HepG2 (cell line): ENCODE data around the gene KHK. TPM values are rescaled to one million over a fixed set of nuclear protein-coding genes. Genes with fewer than 3 reads are reported as not detected.
A peak's percentile ranks its signal among the peaks of the same experiment; 100 is the strongest.

Experiments used
- CBX5 ChIP-seq: sonication (generic); formaldehyde crosslinking; IDR thresholded peaks from 2 replicates; pipeline ENCODE4 v1.4.0; 2020; ENCODE audit warnings: missing genetic modification reagents, borderline replicate concordance
- ERF ChIP-seq: IDR thresholded peaks from 2 replicates; pipeline ENCODE4 v1.6.1; 2018; ENCODE audit warnings: missing biosample characterization, missing genetic modification reagents
- FOXA1 ChIP-seq, 2 experiments: fragments of 450-650 bp in 1 of 2; sonication (generic) in 1 of 2; formaldehyde crosslinking in 1 of 2; IDR thresholded peaks; 2 replicates each; pipeline versions ENCODE4 v1.4.0 to v1.6.1; 2016 to 2020; ENCODE audit warnings: missing genetic modification reagents in 1 of 2
- HMG20B ChIP-seq: conservative IDR thresholded peaks from 2 replicates; pipeline ENCODE4 v1.6.1; 2016; ENCODE audit warnings: missing genetic modification reagents, missing compliant biosample characterization
- KLF15 ChIP-seq: sonication (generic); formaldehyde crosslinking; IDR thresholded peaks from 2 replicates; pipeline ENCODE4 v1.8.1; 2023; ENCODE audit warnings: borderline replicate concordance, mild to moderate bottlenecking, inconsistent platforms, missing genetic modification reagents, mixed read lengths
- NFE2 ChIP-seq: sonication (generic); formaldehyde crosslinking; IDR thresholded peaks from 2 replicates; pipeline ENCODE4 v1.4.0; 2020; ENCODE audit warnings: missing genetic modification reagents
- TOPORS ChIP-seq: sonication (generic); formaldehyde crosslinking; IDR thresholded peaks from 2 replicates; pipeline ENCODE4 v1.8.0; 2023; ENCODE audit warnings: mild to moderate bottlenecking, missing genetic modification reagents
- ZFP36L2 ChIP-seq: sonication (generic); formaldehyde crosslinking; IDR thresholded peaks from 2 replicates; pipeline ENCODE4 v1.4.0; 2020; ENCODE audit warnings: missing genetic modification reagents
- ZFX ChIP-seq: sonication (generic); formaldehyde crosslinking; IDR thresholded peaks from 2 replicates; pipeline ENCODE4 v1.4.0; 2020; ENCODE audit warnings: mild to moderate bottlenecking, low read depth, missing genetic modification reagents, moderate library complexity
- ZNF24 ChIP-seq: fragments of 450-650 bp; IDR thresholded peaks from 2 replicates; pipeline ENCODE4 v1.6.1; 2017; ENCODE audit warnings: antibody characterized with exemption, mild to moderate bottlenecking
- ZNF577 ChIP-seq: sonication (generic); formaldehyde crosslinking; IDR thresholded peaks from 2 replicates; pipeline ENCODE4 v1.4.0; 2020; ENCODE audit warnings: mild to moderate bottlenecking, low read depth, missing genetic modification reagents, borderline replicate concordance
- ZNF616 ChIP-seq: sonication (generic); formaldehyde crosslinking; IDR thresholded peaks from 2 replicates; pipeline ENCODE4 v1.5.0; 2020; ENCODE audit warnings: low read depth, mild to moderate bottlenecking, missing genetic modification reagents
- ZNF781 ChIP-seq: sonication (generic); formaldehyde crosslinking; IDR thresholded peaks from 2 replicates; pipeline ENCODE4 v1.5.1; 2020; ENCODE audit warnings: borderline replicate concordance, mild to moderate bottlenecking, missing genetic modification reagents; ENCODE audit errors: not compliant biosample characterization
- polyA plus RNA-seq, 8 experiments: library from polyadenylated mRNA; depleted of rRNA in 3 of 8; stranded (reverse) in 7 of 8; unstranded in 1 of 8; fragments of >200 nt; fragmentation: Illumina TruSeq in 4 of 8; extraction: Trizol in 4 of 8; gene quantifications; 2 replicates each; pipeline versions ENCODE4 v1.2.1 to v1.2.3, GENCODE V29; 2011 to 2016; ENCODE audit warnings: low read depth in 4 of 8, missing spikeins in 1 of 8, mixed read lengths in 1 of 8; ENCODE audit not compliant: insufficient read depth in 1 of 8
- total RNA-seq, 5 experiments: library from RNA; depleted of rRNA; stranded (reverse); fragments of >200 nt; fragmentation: Illumina TruSeq; extraction: Trizol; gene quantifications; 2 replicates each; pipeline ENCODE4 v1.2.3, GENCODE V29; 2016; ENCODE audit warnings: low read depth in 1 of 5
- TF ChIP-seq, protein P1 (sequence below): sonication (generic); formaldehyde crosslinking; IDR thresholded peaks from 2 replicates; pipeline ENCODE4 v1.5.1; 2020; ENCODE audit warnings: missing genetic modification reagents, mild to moderate bottlenecking, borderline replicate concordance
- TF ChIP-seq, protein P2 (sequence below): sonication (generic); formaldehyde crosslinking; IDR thresholded peaks from 2 replicates; pipeline ENCODE4 v1.5.1; 2020; ENCODE audit warnings: mild to moderate bottlenecking, moderate library complexity, missing genetic modification reagents
- TF ChIP-seq, protein P3 (sequence below): IDR thresholded peaks from 2 replicates; pipeline ENCODE4 v1.6.1; 2016; ENCODE audit warnings: missing genetic modification reagents, missing compliant biosample characterization
- TF ChIP-seq, protein P4 (sequence below): sonication (generic); formaldehyde crosslinking; IDR thresholded peaks from 2 replicates; pipeline ENCODE4 v1.5.0; 2020; ENCODE audit warnings: mild to moderate bottlenecking, missing genetic modification reagents
- TF ChIP-seq, protein P5 (sequence below): sonication (generic); formaldehyde crosslinking; IDR thresholded peaks from 2 replicates; pipeline ENCODE4 v1.9.0; 2021; ENCODE audit warnings: missing genetic modification reagents, borderline replicate concordance

KHK gene
- total and polyA plus RNA-seq, 2 of the 13 experiments (the other 11 are each of a cell fraction or from before 2014, with no cell fraction given) = 40.9 to 99.2 TPM

DNA sequence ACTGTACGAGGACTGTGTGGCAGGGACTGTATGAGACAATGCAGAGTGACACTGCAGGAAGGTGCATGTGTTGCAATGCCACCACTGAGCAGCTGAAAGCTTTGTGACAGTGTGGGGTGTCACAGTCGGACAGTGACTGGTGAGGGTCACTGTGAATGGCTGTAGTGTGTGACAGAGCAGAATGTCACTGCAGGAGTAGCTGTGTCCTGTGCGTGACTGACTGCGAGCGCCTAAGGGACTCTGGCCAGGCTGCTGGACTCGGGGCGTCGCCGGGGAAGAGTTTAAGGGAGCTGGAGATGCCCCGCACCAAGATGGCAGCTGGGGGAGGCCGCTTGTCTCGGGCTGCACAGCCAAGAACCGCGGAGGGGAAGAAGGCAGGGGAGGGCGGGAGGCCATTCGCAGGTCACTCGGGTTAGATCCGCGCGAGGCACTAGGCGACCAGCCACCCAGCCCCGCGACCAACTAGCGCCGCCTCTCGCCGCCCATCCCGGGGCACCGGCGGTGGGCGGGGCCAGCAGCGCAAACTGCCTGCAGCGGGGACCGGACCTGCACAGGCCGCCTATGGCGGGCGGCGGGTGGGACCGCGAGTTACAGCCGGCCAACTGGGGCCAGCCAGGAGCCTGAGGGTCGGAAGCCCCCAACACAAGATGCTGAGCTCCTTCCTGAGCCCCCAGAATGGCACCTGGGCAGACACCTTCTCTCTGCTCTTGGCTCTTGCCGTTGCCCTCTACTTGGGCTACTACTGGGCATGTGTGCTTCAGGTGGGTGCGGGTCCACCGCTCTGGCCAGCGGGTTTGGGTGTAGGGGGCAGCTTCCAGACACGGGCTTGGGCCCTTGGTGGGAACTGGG lies 37.0 kb downstream of the KHK start, which contains the start of gene ABHD1 (continued):
- TF ChIP-seq, protein P1, sequence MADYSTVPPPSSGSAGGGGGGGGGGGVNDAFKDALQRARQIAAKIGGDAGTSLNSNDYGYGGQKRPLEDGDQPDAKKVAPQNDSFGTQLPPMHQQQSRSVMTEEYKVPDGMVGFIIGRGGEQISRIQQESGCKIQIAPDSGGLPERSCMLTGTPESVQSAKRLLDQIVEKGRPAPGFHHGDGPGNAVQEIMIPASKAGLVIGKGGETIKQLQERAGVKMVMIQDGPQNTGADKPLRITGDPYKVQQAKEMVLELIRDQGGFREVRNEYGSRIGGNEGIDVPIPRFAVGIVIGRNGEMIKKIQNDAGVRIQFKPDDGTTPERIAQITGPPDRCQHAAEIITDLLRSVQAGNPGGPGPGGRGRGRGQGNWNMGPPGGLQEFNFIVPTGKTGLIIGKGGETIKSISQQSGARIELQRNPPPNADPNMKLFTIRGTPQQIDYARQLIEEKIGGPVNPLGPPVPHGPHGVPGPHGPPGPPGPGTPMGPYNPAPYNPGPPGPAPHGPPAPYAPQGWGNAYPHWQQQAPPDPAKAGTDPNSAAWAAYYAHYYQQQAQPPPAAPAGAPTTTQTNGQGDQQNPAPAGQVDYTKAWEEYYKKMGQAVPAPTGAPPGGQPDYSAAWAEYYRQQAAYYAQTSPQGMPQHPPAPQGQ (CRISPR knock-in tag) = 0 out of 2 replicates have a peak, but pooled peaks have one; percentile 74
- TF ChIP-seq TOPORS (CRISPR knock-in tag) (no peak), ZNF577 (CRISPR knock-in tag) (no peak), FOXA1 (IDR thresholded peaks at IDR 0.05) (no peak), FOXA1 (CRISPR knock-in tag; IDR thresholded peaks at IDR 0.05) (no peak), ERF (CRISPR knock-in tag) (peak; percentile 76; the same call in 1 of the 2 replicates), ZNF616 (CRISPR knock-in tag) (no peak), HMG20B (CRISPR knock-in tag) (no peak), ZNF781 (CRISPR knock-in tag) (peak; percentile 52), ZFX (CRISPR knock-in tag) (peak; percentile 78), CBX5 (CRISPR knock-in tag) (no peak; the same call in 1 of the 2 replicates), ZFP36L2 (CRISPR knock-in tag) (no peak), NFE2 (CRISPR knock-in tag) (peak; percentile 63; the same call in 1 of the 2 replicates), ZNF24 (no peak), KLF15 (CRISPR knock-in tag) (no peak)
- TF ChIP-seq, protein P2, sequence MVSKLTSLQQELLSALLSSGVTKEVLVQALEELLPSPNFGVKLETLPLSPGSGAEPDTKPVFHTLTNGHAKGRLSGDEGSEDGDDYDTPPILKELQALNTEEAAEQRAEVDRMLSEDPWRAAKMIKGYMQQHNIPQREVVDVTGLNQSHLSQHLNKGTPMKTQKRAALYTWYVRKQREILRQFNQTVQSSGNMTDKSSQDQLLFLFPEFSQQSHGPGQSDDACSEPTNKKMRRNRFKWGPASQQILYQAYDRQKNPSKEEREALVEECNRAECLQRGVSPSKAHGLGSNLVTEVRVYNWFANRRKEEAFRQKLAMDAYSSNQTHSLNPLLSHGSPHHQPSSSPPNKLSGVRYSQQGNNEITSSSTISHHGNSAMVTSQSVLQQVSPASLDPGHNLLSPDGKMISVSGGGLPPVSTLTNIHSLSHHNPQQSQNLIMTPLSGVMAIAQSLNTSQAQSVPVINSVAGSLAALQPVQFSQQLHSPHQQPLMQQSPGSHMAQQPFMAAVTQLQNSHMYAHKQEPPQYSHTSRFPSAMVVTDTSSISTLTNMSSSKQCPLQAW (CRISPR knock-in tag) = peak; percentile 56; the same call in 1 of the 2 replicates
- TF ChIP-seq, protein P3, sequence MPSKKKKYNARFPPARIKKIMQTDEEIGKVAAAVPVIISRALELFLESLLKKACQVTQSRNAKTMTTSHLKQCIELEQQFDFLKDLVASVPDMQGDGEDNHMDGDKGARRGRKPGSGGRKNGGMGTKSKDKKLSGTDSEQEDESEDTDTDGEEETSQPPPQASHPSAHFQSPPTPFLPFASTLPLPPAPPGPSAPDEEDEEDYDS = peak; percentile 51; the same call in 1 of the 2 replicates
- TF ChIP-seq, protein P4, sequence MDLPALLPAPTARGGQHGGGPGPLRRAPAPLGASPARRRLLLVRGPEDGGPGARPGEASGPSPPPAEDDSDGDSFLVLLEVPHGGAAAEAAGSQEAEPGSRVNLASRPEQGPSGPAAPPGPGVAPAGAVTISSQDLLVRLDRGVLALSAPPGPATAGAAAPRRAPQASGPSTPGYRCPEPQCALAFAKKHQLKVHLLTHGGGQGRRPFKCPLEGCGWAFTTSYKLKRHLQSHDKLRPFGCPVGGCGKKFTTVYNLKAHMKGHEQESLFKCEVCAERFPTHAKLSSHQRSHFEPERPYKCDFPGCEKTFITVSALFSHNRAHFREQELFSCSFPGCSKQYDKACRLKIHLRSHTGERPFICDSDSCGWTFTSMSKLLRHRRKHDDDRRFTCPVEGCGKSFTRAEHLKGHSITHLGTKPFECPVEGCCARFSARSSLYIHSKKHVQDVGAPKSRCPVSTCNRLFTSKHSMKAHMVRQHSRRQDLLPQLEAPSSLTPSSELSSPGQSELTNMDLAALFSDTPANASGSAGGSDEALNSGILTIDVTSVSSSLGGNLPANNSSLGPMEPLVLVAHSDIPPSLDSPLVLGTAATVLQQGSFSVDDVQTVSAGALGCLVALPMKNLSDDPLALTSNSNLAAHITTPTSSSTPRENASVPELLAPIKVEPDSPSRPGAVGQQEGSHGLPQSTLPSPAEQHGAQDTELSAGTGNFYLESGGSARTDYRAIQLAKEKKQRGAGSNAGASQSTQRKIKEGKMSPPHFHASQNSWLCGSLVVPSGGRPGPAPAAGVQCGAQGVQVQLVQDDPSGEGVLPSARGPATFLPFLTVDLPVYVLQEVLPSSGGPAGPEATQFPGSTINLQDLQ (CRISPR knock-in tag) = peak; percentile 53; the same call in 1 of the 2 replicates
- TF ChIP-seq, protein P5, sequence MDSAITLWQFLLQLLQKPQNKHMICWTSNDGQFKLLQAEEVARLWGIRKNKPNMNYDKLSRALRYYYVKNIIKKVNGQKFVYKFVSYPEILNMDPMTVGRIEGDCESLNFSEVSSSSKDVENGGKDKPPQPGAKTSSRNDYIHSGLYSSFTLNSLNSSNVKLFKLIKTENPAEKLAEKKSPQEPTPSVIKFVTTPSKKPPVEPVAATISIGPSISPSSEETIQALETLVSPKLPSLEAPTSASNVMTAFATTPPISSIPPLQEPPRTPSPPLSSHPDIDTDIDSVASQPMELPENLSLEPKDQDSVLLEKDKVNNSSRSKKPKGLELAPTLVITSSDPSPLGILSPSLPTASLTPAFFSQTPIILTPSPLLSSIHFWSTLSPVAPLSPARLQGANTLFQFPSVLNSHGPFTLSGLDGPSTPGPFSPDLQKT = no peak
